Measurements from ENCODE around the gene QARS1.

- TF ChIP-seq CTCF (conservative IDR thresholded peaks at IDR 0.05 in 1 of 2, IDR thresholded peaks at IDR 0.05 in 1 of 2; ENCODE audit: extremely low read depth in 1 of 2, insufficient read depth in 1 of 2, low read depth in 1 of 2, low read length in 2 of 2), result no peak
- no peak for TF ChIP-seq EZH2 (IDR thresholded peaks at IDR 0.05; ENCODE audit: borderline replicate concordance, low read length)
These were observed 51.0 kb downstream of the QARS1 start for GRCh38 chr3:49053543-49053942.
